Ishikawa (cell line): ENCODE data around the gene NKAIN2.

Experiments
- CEBPB ChIP-seq: IDR thresholded peaks from 2 replicates; pipeline ENCODE4 v1.6.1; 2012
- CREB1 ChIP-seq: IDR thresholded peaks from 2 replicates; pipeline ENCODE4 v1.6.1; 2012; ENCODE audit warnings: low read depth
- EGR1 ChIP-seq: IDR thresholded peaks from 2 replicates; pipeline ENCODE4 v1.6.1; 2012
- EP300 ChIP-seq: IDR thresholded peaks from 2 replicates; pipeline ENCODE4 v1.6.1; 2012; ENCODE audit warnings: borderline replicate concordance
- FOXM1 ChIP-seq: IDR thresholded peaks from 2 replicates; pipeline ENCODE4 v1.6.1; 2012; ENCODE audit warnings: low read depth, borderline replicate concordance
- MAX ChIP-seq: IDR thresholded peaks from 2 replicates; pipeline ENCODE4 v1.6.1; 2012
- NFIC ChIP-seq: IDR thresholded peaks from 2 replicates; pipeline ENCODE4 v1.6.1; 2012
- RAD21 ChIP-seq: IDR thresholded peaks from 2 replicates; pipeline ENCODE4 v1.6.1; 2012; ENCODE audit warnings: low read depth
- REST ChIP-seq: IDR thresholded peaks from 2 replicates; pipeline ENCODE4 v1.6.1; 2012; ENCODE audit warnings: low read depth, mild to moderate bottlenecking
- TAF1 ChIP-seq: IDR thresholded peaks from 2 replicates; pipeline ENCODE4 v1.6.1; 2012; ENCODE audit warnings: low read depth, mild to moderate bottlenecking
- TCF12 ChIP-seq: IDR thresholded peaks from 2 replicates; pipeline ENCODE4 v1.6.1; 2012; ENCODE audit warnings: low read depth
- TEAD4 ChIP-seq: IDR thresholded peaks from 2 replicates; pipeline ENCODE4 v1.6.1; 2012
- USF1 ChIP-seq: IDR thresholded peaks from 2 replicates; pipeline ENCODE4 v1.6.1; 2012
- YY1 ChIP-seq: IDR thresholded peaks from 2 replicates; pipeline ENCODE4 v1.6.1; 2012; ENCODE audit warnings: low read depth
- ZBTB7A ChIP-seq: IDR thresholded peaks from 2 replicates; pipeline ENCODE4 v1.6.1; 2012; ENCODE audit warnings: low read depth

The NKAIN2 gene

GRCh38 chr6:124011180-124011579, 207.5 kb downstream of the NKAIN2 start:
- TF ChIP-seq TAF1 (no peak), ZBTB7A (no peak), NFIC (no peak), FOXM1 (no peak), TEAD4 (no peak), MAX (no peak), USF1 (no peak), REST (no peak), EP300 (no peak)

- TF ChIP-seq CEBPB (no peak), CREB1 (no peak), FOXM1 (no peak), TAF1 (no peak), TEAD4 (no peak), YY1 (no peak), TCF12 (no peak), EP300 (no peak), ZBTB7A (no peak), NFIC (no peak), USF1 (no peak), EGR1 (no peak)
These were observed 219.0 kb downstream of the NKAIN2 start for GRCh38 chr6:124022641-124023040.

GRCh38 chr6:124026694-124027093, 223.0 kb downstream of the NKAIN2 start:
- no peak for TF ChIP-seq TCF12
- no peak for TF ChIP-seq TEAD4
- TF ChIP-seq EGR1: no peak
- TF ChIP-seq USF1: no peak
- no peak for TF ChIP-seq NFIC
- no peak for TF ChIP-seq FOXM1
- no peak for TF ChIP-seq CREB1
- TF ChIP-seq REST: no peak
- no peak for TF ChIP-seq RAD21
- no peak for TF ChIP-seq TAF1
- no peak for TF ChIP-seq EP300
- TF ChIP-seq ZBTB7A: no peak
- no peak for TF ChIP-seq MAX
- no peak for TF ChIP-seq CEBPB
- no peak for TF ChIP-seq YY1

GRCh38 chr6:124027392-124027791, 223.7 kb downstream of the NKAIN2 start:
- TF ChIP-seq MAX (no peak), TEAD4 (no peak), TCF12 (no peak), FOXM1 (no peak), TAF1 (no peak), EGR1 (no peak)

- TF ChIP-seq ZBTB7A: no peak
- no peak for TF ChIP-seq RAD21
- TF ChIP-seq TEAD4: no peak
- TF ChIP-seq TCF12: no peak
- TF ChIP-seq FOXM1: no peak
- no peak for TF ChIP-seq USF1
- no peak for TF ChIP-seq REST
- no peak for TF ChIP-seq TAF1
- no peak for TF ChIP-seq EP300
- TF ChIP-seq NFIC: no peak
- TF ChIP-seq CEBPB: no peak
- TF ChIP-seq EGR1: no peak
- no peak for TF ChIP-seq CREB1
- no peak for TF ChIP-seq MAX
- TF ChIP-seq YY1: no peak
These were observed 224.5 kb downstream of the NKAIN2 start for GRCh38 chr6:124028117-124028516.
